ENCODE results near the gene CLINT1. TPM values are rescaled to one million over a fixed set of nuclear protein-coding genes. Genes with fewer than 3 reads are reported as not detected.
"Not testable (repeated sequence)": the region's sequence is repeated elsewhere in the genome, so short reads cannot be mapped to it uniquely, and the experiment has no call there.

Gene CLINT1
- total RNA-seq, 6 donors from 2014 or later = 66.2 to 211 (median 123) TPM

- H3K27me3 ChIP-seq = no peaks in the 10 kb centered on the region
- DNase-seq = no peak
- 81 to 83% methylated on average over 2 of the region's 2 CpGs for whole genome bisulfite sequencing, 2 donors
- no peak overlapping the region for H3K27ac ChIP-seq
- no peaks in the 10 kb centered on the region for H3K9me3 ChIP-seq
- H3K36me3 ChIP-seq = no peaks in the 10 kb centered on the region
- no peak overlapping the region for H3K4me3 ChIP-seq
- no peak for ATAC-seq (ENCODE audit: low FRiP score in 2 of 2)
- H3K4me1 ChIP-seq = peaks cover 0 to 3% (median 0%) of the 10 kb centered on the region in 4 donors
- TF ChIP-seq EP300 (IDR thresholded peaks at IDR 0.05) = no peak
- no peak for TF ChIP-seq POLR2A (IDR thresholded peaks at IDR 0.05)
- TF ChIP-seq POLR2AphosphoS5 (IDR thresholded peaks at IDR 0.05) = no peak
- TF ChIP-seq CTCF (IDR thresholded peaks at IDR 0.05) = no peak
Measured at GRCh38 chr5:157890836-157891597, 32.1 kb upstream of the CLINT1 start.

GRCh38 chr5:157888814-157889532 lies 30.0 kb upstream of the CLINT1 start:
- H3K9me3 ChIP-seq = no peaks in the 10 kb centered on the region
- H3K36me3 ChIP-seq = no peaks in the 10 kb centered on the region
- no peaks in the 10 kb centered on the region for H3K27me3 ChIP-seq
- ATAC-seq (ENCODE audit: low FRiP score in 2 of 2) (no peak), DNase-seq (no peak)
- H3K4me1 ChIP-seq = peaks cover 0 to 3% (median 0%) of the 10 kb centered on the region in 4 donors
- H3K27ac ChIP-seq = no peak overlapping the region
- no peak overlapping the region for H3K4me3 ChIP-seq
- WGBS, 2 donors = 65 to 74% methylated on average over 1 of the region's 1 CpG
- TF ChIP-seq POLR2A (IDR thresholded peaks at IDR 0.05) (no peak), EP300 (IDR thresholded peaks at IDR 0.05) (no peak), POLR2AphosphoS5 (IDR thresholded peaks at IDR 0.05) (no peak), CTCF (IDR thresholded peaks at IDR 0.05) (no peak)

GRCh38 chr5:157886796-157887380 lies 27.9 kb upstream of the CLINT1 start:
- H3K27me3 ChIP-seq = no peaks in the 10 kb centered on the region
- TF ChIP-seq POLR2AphosphoS5 (IDR thresholded peaks at IDR 0.05) = no peak
- H3K36me3 ChIP-seq = no peaks in the 10 kb centered on the region
- no peaks in the 10 kb centered on the region for H3K9me3 ChIP-seq
- H3K4me3 ChIP-seq = no peak overlapping the region
- DNase-seq = peak in 1 of 2 donors; percentile 50
- 91 to 98% methylated on average over 13 to 25 of the region's 27 CpGs for WGBS, 2 donors
- no peak for ATAC-seq (ENCODE audit: low FRiP score in 2 of 2)
- peaks cover 0 to 3% (median 0%) of the 10 kb centered on the region in 4 donors for H3K4me1 ChIP-seq
- H3K27ac ChIP-seq = no peak overlapping the region

GRCh38 chr5:157885051-157885450 lies 26.1 kb upstream of the CLINT1 start:
- 17 to 52% methylated on average over 1 of the region's 1 CpG for WGBS, 2 donors

GRCh38 chr5:157881498-157881897 lies 22.6 kb upstream of the CLINT1 start:
- not testable (repeated sequence) for H3K4me1 ChIP-seq; H3K27me3 ChIP-seq; H3K36me3 ChIP-seq; DNase-seq; H3K9me3 ChIP-seq; ATAC-seq (ENCODE audit: low FRiP score in 2 of 2); H3K4me3 ChIP-seq; H3K27ac ChIP-seq
- 75 to 93% methylated on average over 7 of the region's 7 CpGs for WGBS, 2 donors

More at GRCh38 chr5:157885051-157885450, 26.1 kb upstream of the CLINT1 start:
- not testable (repeated sequence) for H3K27me3 ChIP-seq; H3K36me3 ChIP-seq; H3K9me3 ChIP-seq; DNase-seq; ATAC-seq (ENCODE audit: low FRiP score in 2 of 2); H3K4me1 ChIP-seq; H3K4me3 ChIP-seq; H3K27ac ChIP-seq

- no peak for TF ChIP-seq POLR2A (IDR thresholded peaks at IDR 0.05)
- no peak for TF ChIP-seq CTCF (IDR thresholded peaks at IDR 0.05)
- no peak for TF ChIP-seq EP300 (IDR thresholded peaks at IDR 0.05)
- TF ChIP-seq POLR2AphosphoS5 (IDR thresholded peaks at IDR 0.05) = no peak
Measured at GRCh38 chr5:157877821-157878220, 18.9 kb upstream of the CLINT1 start.

More at GRCh38 chr5:157877821-157878220, 18.9 kb upstream of the CLINT1 start:
- Histone ChIP-seq H3K9me3 (no peaks in the 10 kb centered on the region), H3K4me1 (no peaks in the 10 kb centered on the region), H3K36me3 (no peaks in the 10 kb centered on the region), H3K4me3 (no peak overlapping the region), H3K27ac (no peak overlapping the region), H3K27me3 (no peaks in the 10 kb centered on the region)
- ATAC-seq (ENCODE audit: low FRiP score in 2 of 2) = no peak
- DNase-seq = no peak
- WGBS, 2 donors = 82 to 87% methylated on average over 2 of the region's 2 CpGs

Data from upper lobe of left lung (tissue), 6 donors.